Omental fat pad (tissue), 4 donors: ENCODE results near the gene UTY. TPM values are rescaled to one million over a fixed set of nuclear protein-coding genes. Genes with fewer than 3 reads are reported as not detected.

Source experiments
- ATAC-seq: fragments of 150-250 bp; one replicate; pipeline ENCODE4 v1.9.1; 2016; ENCODE audit warnings: mild to moderate bottlenecking, moderate library complexity; ENCODE audit not compliant: low FRiP score
- DNase-seq: peaks from one replicate; pipeline ENCODE4 v3.0.0-alpha.2; 2019; ENCODE audit warnings: low spot score
- CTCF ChIP-seq, 3 donors: fragments of 450-650 bp; IDR thresholded peaks; one replicate each; pipeline ENCODE4 v1.5.1; 2016 to 2017; ENCODE audit warnings: antibody characterized with exemption in 3 of 3, mild to moderate bottlenecking in 3 of 3, moderate library complexity in 2 of 3
- total RNA-seq, 4 donors: library from RNA; depleted of rRNA; stranded (reverse); fragments of >200 nt; gene quantifications; one replicate each; pipeline ENCODE4 v1.1.0, GENCODE V29; 2016

Gene UTY
- total RNA-seq, 4 donors from 2014 or later: 0.13 to 57.4 (median 32.3) TPM; not detected in 1

DNA sequence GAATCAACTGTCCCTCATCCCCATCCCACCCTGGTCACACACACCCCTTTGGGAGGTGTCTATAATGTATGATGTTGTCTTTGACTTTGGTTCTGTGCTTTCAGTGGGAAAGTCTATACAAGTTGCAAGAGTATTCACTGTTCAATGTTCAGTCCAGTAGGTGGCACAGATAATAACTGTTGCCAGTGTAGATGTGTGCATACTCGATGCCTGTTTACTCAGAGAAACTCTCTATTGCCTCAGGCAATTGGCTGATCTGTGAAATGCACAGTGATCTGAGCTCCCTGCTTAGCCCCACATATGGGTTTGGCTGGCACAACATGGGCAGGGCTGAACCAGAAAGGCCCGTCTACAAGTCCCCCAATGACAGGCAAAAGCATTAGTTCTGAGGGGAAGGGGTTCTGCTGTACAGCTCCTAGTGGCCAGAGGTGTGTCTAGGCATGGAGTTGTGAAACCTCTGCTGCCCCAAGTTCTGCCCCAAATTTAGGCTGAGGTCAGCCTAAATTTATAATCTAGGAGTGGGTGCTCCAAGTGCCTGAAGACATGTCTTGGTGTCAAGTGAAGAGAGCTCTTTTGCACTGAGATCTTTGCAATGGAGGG, 252.4 kb downstream of the UTY start:
- no peak for DNase-seq
- TF ChIP-seq CTCF (IDR thresholded peaks at IDR 0.05): no peak
- ATAC-seq: no peak

- ATAC-seq: no peak
- no peak for DNase-seq
- TF ChIP-seq CTCF (IDR thresholded peaks at IDR 0.05): no peak
These were observed 268.7 kb downstream of the UTY start for GRCh38 chrY:13210961-13211646.

DNA sequence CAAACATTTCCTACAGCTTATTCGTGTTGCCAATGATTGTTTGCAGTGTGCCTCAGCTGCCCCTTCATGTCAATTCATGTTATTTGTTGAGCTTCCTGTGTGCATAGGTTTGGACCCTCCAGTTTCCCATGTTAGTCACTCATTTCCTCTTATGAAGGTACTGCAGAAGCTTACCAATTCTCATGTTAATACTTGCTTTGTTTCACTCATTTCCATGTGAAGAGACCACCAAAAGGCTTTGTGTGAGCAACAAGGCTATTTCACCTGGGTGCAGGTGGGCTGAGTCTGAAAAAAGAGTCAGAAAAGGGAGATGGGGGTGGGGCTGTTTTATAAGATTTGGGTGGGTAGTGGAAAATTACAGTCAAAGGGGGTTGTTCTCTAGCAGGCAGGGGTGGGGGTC, 274.6 kb downstream of the UTY start:
- ATAC-seq (no peak), DNase-seq (no peak)
- TF ChIP-seq CTCF (IDR thresholded peaks at IDR 0.05): no peak

Other genes with a start within 250 kb of the UTY start
- gene TMSB4Y, start 223.9 kb upstream of the UTY start, total RNA-seq: 1 to 10 TPM in 1 of 4 donors, under 1 TPM in 1, not detected in 2; 0.72 to 1.3 TPM